Stimulated activated naive B cell treated with anti-CD40 and anti-IgM and Interleukin-4, amounts not matched to agents 10 μg/mL and 1 μg/mL and 100 μg/mL, for 72 hours (primary cell): ENCODE results near the gene BBLN.
A peak's percentile ranks its signal among the peaks of the same experiment; 100 is the strongest.

Experiments
- ATAC-seq, 2 donors: fragments of 150-1000 bp; cut with Tn5 transposase; replicated peaks; 2 replicates each; pipeline ENCODE4 v1.10.0; 2021; ENCODE audit warnings: moderate library complexity in 1 of 2
- DNase-seq: peaks from one replicate; pipeline ENCODE4 v3.0.0; 2021
- H3K27ac Mint-ChIP-seq: one replicate; pipeline ENCODE4 v1.8.0; 2022; ENCODE audit warnings: mild to moderate bottlenecking, mixed read lengths
- H3K27me3 Mint-ChIP-seq, 2 donors: one replicate each; pipeline ENCODE4 v1.8.0; 2022; ENCODE audit warnings: mixed read lengths in 2 of 2
- H3K36me3 Mint-ChIP-seq, 2 donors: one replicate each; pipeline ENCODE4 v1.8.0; 2022; ENCODE audit warnings: mixed read lengths in 2 of 2, mild to moderate bottlenecking in 1 of 2
- H3K4me1 Mint-ChIP-seq, 2 donors: one replicate each; pipeline ENCODE4 v1.8.0; 2022; ENCODE audit warnings: mixed read lengths in 2 of 2, mild to moderate bottlenecking in 1 of 2
- H3K4me3 Mint-ChIP-seq, 2 donors: one replicate each; pipeline ENCODE4 v1.8.0; 2022; ENCODE audit warnings: mild to moderate bottlenecking in 2 of 2, mixed read lengths in 2 of 2, moderate library complexity in 1 of 2
- H3K9me3 Mint-ChIP-seq, 2 donors: one replicate each; pipeline ENCODE4 v1.8.0; 2022; ENCODE audit warnings: mixed read lengths in 2 of 2, mild to moderate bottlenecking in 1 of 2

Gene BBLN

DNA sequence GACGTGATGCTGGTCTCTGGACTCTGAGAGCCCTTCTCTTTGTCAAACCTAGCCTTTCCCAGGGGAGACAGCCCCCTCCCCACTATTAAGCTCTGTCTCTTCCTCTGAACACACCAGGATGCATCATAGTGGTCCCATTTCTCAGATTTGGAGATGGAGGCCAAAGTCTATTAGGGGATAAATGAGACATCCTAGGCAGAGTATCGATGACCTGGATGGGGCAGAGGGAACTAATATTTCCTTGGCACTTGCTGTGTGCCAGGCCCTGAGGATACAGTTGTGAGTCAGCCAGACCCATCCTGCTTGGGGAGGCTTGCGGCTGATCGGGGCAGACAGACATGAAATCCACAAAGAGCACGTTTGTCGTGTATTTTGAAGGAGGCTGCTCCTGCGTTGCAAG, 48.3 kb downstream of the BBLN start:
- H3K27me3 Mint-ChIP-seq, result peaks cover 37 to 54% of the 10 kb centered on the region in 2 donors
- ATAC-seq, result no peak
- H3K4me3 Mint-ChIP-seq, result no peak overlapping the region
- no peak overlapping the region for H3K27ac Mint-ChIP-seq
- no peaks in the 10 kb centered on the region for H3K36me3 Mint-ChIP-seq
- no peaks in the 10 kb centered on the region for H3K9me3 Mint-ChIP-seq
- no peak for DNase-seq
- H3K4me1 Mint-ChIP-seq, result peaks cover 3 to 9% of the 10 kb centered on the region in 2 donors

DNA sequence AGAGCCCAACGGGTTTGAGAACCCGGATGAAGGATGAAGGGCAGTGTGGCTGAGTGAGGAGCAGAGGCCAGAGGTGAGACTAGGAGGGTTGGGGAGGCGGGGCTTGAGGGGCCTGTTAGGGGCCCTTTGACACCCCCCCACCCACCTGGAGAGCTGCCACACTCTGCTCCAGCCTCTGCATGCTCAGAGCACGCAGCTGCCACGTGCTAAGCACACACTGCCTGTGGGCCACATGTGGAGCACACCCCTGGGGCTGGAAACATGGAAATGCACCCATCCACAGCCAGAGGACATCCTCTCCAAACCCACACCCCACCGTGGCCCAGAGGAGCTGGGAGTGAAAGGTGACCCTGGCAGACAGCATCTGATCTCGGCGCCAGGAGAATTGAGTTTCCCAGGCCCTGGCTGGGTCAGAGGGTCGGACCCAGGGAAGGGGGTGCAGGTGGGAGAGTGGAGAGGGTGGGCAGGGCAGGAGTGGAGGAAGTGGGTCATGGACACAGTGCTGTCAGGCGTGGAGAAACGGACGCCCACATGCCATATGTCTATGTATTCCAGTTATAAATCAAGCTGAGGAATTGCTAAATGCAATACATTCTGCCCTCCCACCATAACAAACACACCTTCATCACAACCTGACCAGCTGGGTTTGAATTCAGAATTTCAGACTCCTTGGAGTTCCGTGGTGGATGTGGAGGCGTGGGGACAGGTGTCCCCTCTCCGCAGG, 49.0 kb downstream of the BBLN start:
- Mint-ChIP-seq H3K27ac (no peak overlapping the region), H3K4me3 (no peak overlapping the region), H3K9me3 (no peaks in the 10 kb centered on the region), H3K36me3 (no peaks in the 10 kb centered on the region), H3K4me1 (peaks cover 3 to 4% of the 10 kb centered on the region in 2 donors), H3K27me3 (peaks cover 43 to 58% of the 10 kb centered on the region in 2 donors)
- ATAC-seq, result no peak
- no peak for DNase-seq

DNA sequence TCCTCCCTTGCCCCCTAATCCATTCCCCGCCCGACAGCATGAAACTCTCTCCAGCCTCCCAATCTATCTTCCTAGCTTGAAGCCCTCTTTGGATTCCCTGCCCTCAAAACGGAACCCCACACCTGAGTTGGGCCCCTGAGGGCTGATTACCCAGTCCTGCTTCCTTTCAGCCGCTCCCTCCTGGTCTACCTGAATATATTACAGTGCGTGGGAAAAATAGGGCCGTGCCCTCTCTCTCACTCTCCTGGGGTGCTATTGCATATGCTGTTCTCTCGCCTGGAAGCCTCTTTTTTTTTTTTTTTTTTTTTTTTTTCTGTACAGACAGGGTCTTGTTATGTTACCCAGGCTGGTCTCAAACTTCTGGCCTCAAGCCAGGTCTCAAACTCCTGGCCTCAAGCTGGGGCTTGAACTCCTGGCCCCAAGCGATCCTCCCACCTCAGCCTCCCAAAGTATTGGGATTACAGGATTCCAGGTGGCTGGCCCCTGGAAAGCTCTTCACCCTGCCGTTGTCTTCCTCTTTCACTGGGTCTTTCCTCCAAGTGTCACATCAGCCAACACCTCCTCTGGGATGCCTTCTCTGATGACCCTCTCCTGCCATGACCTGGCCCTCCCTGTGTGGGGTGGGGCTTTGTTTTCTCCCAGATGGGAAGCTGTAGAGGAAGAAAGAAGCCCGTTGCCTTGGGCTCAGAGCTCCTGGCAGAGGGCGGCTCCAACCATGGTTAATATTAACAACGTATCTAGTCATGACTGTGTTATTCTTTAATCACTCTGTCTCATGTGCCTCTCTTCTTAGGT, 51.3 kb downstream of the BBLN start:
- no peaks in the 10 kb centered on the region for H3K4me1 Mint-ChIP-seq
- no peaks in the 10 kb centered on the region for H3K36me3 Mint-ChIP-seq
- DNase-seq, result no peak
- H3K27ac Mint-ChIP-seq, result peak overlapping the region; percentile 45
- no peak overlapping the region for H3K4me3 Mint-ChIP-seq
- H3K9me3 Mint-ChIP-seq, result no peaks in the 10 kb centered on the region
- peaks cover 34 to 38% of the 10 kb centered on the region in 2 donors for H3K27me3 Mint-ChIP-seq
- no peak for ATAC-seq

DNA sequence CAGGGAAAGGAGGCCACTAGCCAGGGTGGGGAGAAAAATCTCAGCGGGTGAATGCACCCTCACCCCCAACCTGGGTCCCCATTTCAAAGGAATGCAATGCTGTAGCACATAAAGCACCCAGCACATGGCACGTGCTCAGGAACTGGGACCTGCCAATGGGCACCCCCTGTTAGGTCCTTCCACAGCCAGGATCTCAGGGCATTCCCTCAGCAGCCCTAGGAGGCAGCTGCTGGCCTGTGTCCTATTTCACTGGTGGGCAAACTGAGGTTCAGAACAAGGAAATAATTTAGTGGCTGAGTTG, 51.9 kb downstream of the BBLN start:
- peaks cover 31 to 32% of the 10 kb centered on the region in 2 donors for H3K27me3 Mint-ChIP-seq
- no peak overlapping the region for H3K4me3 Mint-ChIP-seq
- no peak overlapping the region for H3K27ac Mint-ChIP-seq
- no peaks in the 10 kb centered on the region for H3K9me3 Mint-ChIP-seq
- no peaks in the 10 kb centered on the region for H3K36me3 Mint-ChIP-seq
- ATAC-seq (no peak), DNase-seq (no peak)
- peaks cover 0 to 2% of the 10 kb centered on the region in 2 donors for H3K4me1 Mint-ChIP-seq
